ENCODE results near the gene OPRPN.

Gene OPRPN, protein sequence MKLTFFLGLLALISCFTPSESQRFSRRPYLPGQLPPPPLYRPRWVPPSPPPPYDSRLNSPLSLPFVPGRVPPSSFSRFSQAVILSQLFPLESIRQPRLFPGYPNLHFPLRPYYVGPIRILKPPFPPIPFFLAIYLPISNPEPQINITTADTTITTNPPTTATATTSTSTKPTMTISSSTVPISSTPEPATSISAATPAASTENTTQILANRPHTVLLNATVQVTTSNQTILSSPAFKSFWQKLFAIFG

DNA sequence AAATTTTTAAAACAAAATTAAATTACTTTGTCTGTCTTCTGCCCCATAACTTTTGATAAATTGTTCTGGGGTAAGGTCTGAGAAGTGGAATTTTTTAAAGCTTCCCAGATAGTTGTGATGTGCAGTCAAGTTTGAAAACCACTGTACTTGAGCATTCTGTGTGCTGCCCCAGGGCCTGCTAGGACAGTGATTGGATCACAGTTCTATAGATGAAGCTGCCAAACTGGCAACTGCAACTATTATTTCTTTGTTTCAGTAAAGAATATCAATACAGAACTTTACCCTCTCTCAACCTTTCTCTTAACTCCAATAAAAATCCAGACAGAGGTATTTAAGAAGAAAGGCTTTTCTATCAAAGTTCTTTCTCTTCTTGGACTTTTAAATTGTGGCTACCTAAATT lies at the start of gene OPRPN:
Gene OPRPN (plus strand): TSS at position 361 of the 400 bp plus-strand sequence. CDS start 1,346 bp downstream, outside the sequence.
- no peaks in the 10 kb centered on the region for H3K9me3 ChIP-seq (ENCODE audit: control insufficient read depth, low read depth, low read length)
- no peak within 1 kb of the TSS for H3K9ac ChIP-seq (ENCODE audit: low read length)
- H3K27me3 ChIP-seq (ENCODE audit: control insufficient read depth, insufficient read depth, low read length), result no peaks in the 10 kb centered on the region
- H3K36me3 ChIP-seq (ENCODE audit: control insufficient read depth, low read depth, low read length), result no peaks in the 10 kb centered on the region
- no peak within 1 kb of the TSS for H3K27ac ChIP-seq (ENCODE audit: low read length)
- H3K4me3 ChIP-seq (ENCODE audit: low read length), result no peak within 1 kb of the TSS
- H3K4me1 ChIP-seq (ENCODE audit: control insufficient read depth, low read depth, low read length), result no peaks in the 10 kb centered on the region

DNA sequence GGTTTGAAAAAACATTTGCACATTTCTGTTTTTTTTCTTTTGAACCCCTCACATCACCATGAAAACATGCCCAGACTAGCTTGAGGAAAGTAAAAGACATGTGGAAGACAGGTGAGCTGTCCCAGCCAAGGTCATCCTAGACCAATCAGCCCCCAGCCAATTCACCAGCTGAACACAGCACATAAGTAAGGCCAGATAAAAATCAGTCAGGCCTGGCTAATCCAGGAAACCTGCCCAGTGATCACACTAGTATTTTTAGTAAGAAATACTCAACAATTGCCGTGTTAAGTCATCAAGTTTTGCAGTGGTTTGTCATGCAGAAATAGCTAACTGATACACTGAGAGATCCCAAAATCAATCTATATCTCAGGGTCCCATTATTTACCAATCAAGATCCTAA lies 41.6 kb upstream of the OPRPN start:
- no peak overlapping the region for H3K4me3 ChIP-seq (ENCODE audit: low read length)
- no peaks in the 10 kb centered on the region for H3K36me3 ChIP-seq (ENCODE audit: control insufficient read depth, low read depth, low read length)
- H3K9me3 ChIP-seq (ENCODE audit: control insufficient read depth, low read depth, low read length), result no peaks in the 10 kb centered on the region
- H3K27me3 ChIP-seq (ENCODE audit: control insufficient read depth, insufficient read depth, low read length), result no peaks in the 10 kb centered on the region
- no peak overlapping the region for H3K27ac ChIP-seq (ENCODE audit: low read length)
- H3K4me1 ChIP-seq (ENCODE audit: control insufficient read depth, low read depth, low read length), result no peaks in the 10 kb centered on the region
- H3K9ac ChIP-seq (ENCODE audit: low read length), result no peak overlapping the region

GRCh38 chr4:70359115-70359661 lies 38.6 kb upstream of the OPRPN start:
- Histone ChIP-seq H3K9ac (ENCODE audit: low read length) (no peak overlapping the region), H3K27me3 (ENCODE audit: control insufficient read depth, insufficient read depth, low read length) (no peaks in the 10 kb centered on the region), H3K27ac (ENCODE audit: low read length) (no peak overlapping the region), H3K4me3 (ENCODE audit: low read length) (no peak overlapping the region), H3K4me1 (ENCODE audit: control insufficient read depth, low read depth, low read length) (no peaks in the 10 kb centered on the region), H3K9me3 (ENCODE audit: control insufficient read depth, low read depth, low read length) (no peaks in the 10 kb centered on the region), H3K36me3 (ENCODE audit: control insufficient read depth, low read depth, low read length) (no peaks in the 10 kb centered on the region)

GRCh38 chr4:70360460-70360859 lies 37.3 kb upstream of the OPRPN start, which contains the start of gene SMR3A:
TSS of gene SMR3A (plus strand) at chr4:70360760. CDS start at chr4:70362116, 1,356 bp downstream.
- no peak within 1 kb of the TSS for H3K9ac ChIP-seq (ENCODE audit: low read length)
- no peaks in the 10 kb centered on the region for H3K4me1 ChIP-seq (ENCODE audit: control insufficient read depth, low read depth, low read length)
- H3K27me3 ChIP-seq (ENCODE audit: control insufficient read depth, insufficient read depth, low read length), result no peaks in the 10 kb centered on the region
- no peaks in the 10 kb centered on the region for H3K9me3 ChIP-seq (ENCODE audit: control insufficient read depth, low read depth, low read length)
- no peak within 1 kb of the TSS for H3K4me3 ChIP-seq (ENCODE audit: low read length)
- no peak within 1 kb of the TSS for H3K27ac ChIP-seq (ENCODE audit: low read length)
- no peaks in the 10 kb centered on the region for H3K36me3 ChIP-seq (ENCODE audit: control insufficient read depth, low read depth, low read length)

DNA sequence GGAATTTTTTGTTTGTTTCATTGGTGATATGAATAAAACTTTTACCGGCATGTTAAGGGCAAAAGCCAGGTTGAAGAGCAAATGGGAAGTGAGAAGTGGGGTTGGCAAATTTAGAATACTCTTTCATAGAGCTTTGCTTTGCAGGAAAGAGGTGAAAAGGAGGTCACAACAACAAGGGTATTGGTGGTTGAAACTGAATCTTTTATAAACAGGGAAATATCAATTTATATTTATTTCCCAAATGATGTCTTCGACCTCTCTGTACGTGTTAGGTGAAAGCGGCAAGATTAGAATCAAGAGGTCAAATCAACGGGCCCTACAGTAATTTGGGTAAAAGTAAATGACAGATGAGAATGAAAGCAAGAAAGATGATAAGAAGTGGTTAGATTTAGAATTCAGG lies 33.7 kb upstream of the OPRPN start:
- Histone ChIP-seq H3K4me3 (ENCODE audit: low read length) (no peak overlapping the region), H3K4me1 (ENCODE audit: control insufficient read depth, low read depth, low read length) (no peaks in the 10 kb centered on the region), H3K9ac (ENCODE audit: low read length) (no peak overlapping the region), H3K9me3 (ENCODE audit: control insufficient read depth, low read depth, low read length) (no peaks in the 10 kb centered on the region), H3K36me3 (ENCODE audit: control insufficient read depth, low read depth, low read length) (no peaks in the 10 kb centered on the region), H3K27ac (ENCODE audit: low read length) (no peak overlapping the region), H3K27me3 (ENCODE audit: control insufficient read depth, insufficient read depth, low read length) (no peaks in the 10 kb centered on the region)

- Histone ChIP-seq H3K36me3 (ENCODE audit: control insufficient read depth, low read depth, low read length) (no peaks in the 10 kb centered on the region), H3K4me1 (ENCODE audit: control insufficient read depth, low read depth, low read length) (no peaks in the 10 kb centered on the region), H3K9me3 (ENCODE audit: control insufficient read depth, low read depth, low read length) (no peaks in the 10 kb centered on the region), H3K4me3 (ENCODE audit: low read length) (no peak overlapping the region), H3K27me3 (ENCODE audit: control insufficient read depth, insufficient read depth, low read length) (no peaks in the 10 kb centered on the region), H3K27ac (ENCODE audit: low read length) (no peak overlapping the region), H3K9ac (ENCODE audit: low read length) (no peak overlapping the region)
These were observed 32.3 kb upstream of the OPRPN start for GRCh38 chr4:70365479-70365878.

GRCh38 chr4:70367813-70368212 lies 29.9 kb upstream of the OPRPN start:
- H3K4me3 ChIP-seq (ENCODE audit: low read length), result no peak overlapping the region
- no peaks in the 10 kb centered on the region for H3K9me3 ChIP-seq (ENCODE audit: control insufficient read depth, low read depth, low read length)
- H3K4me1 ChIP-seq (ENCODE audit: control insufficient read depth, low read depth, low read length), result no peaks in the 10 kb centered on the region

GRCh38 chr4:70371987-70372386 lies 25.8 kb upstream of the OPRPN start:
- Histone ChIP-seq H3K4me3 (ENCODE audit: low read length) (no peak overlapping the region), H3K9ac (ENCODE audit: low read length) (no peak overlapping the region), H3K4me1 (ENCODE audit: control insufficient read depth, low read depth, low read length) (no peaks in the 10 kb centered on the region), H3K36me3 (ENCODE audit: control insufficient read depth, low read depth, low read length) (no peaks in the 10 kb centered on the region), H3K27ac (ENCODE audit: low read length) (no peak overlapping the region), H3K9me3 (ENCODE audit: control insufficient read depth, low read depth, low read length) (no peaks in the 10 kb centered on the region), H3K27me3 (ENCODE audit: control insufficient read depth, insufficient read depth, low read length) (no peaks in the 10 kb centered on the region)

More at GRCh38 chr4:70367813-70368212, 29.9 kb upstream of the OPRPN start:
- H3K36me3 ChIP-seq (ENCODE audit: control insufficient read depth, low read depth, low read length), result no peaks in the 10 kb centered on the region
- no peak overlapping the region for H3K9ac ChIP-seq (ENCODE audit: low read length)
- no peaks in the 10 kb centered on the region for H3K27me3 ChIP-seq (ENCODE audit: control insufficient read depth, insufficient read depth, low read length)
- H3K27ac ChIP-seq (ENCODE audit: low read length), result no peak overlapping the region

GRCh38 chr4:70372760-70373159 lies 25.0 kb upstream of the OPRPN start:
- H3K27me3 ChIP-seq (ENCODE audit: control insufficient read depth, insufficient read depth, low read length), result no peaks in the 10 kb centered on the region
- no peaks in the 10 kb centered on the region for H3K36me3 ChIP-seq (ENCODE audit: control insufficient read depth, low read depth, low read length)
- H3K9ac ChIP-seq (ENCODE audit: low read length), result no peak overlapping the region

GRCh38 chr4:70380578-70380977 lies 17.2 kb upstream of the OPRPN start:
- no peak overlapping the region for H3K9ac ChIP-seq (ENCODE audit: low read length)
- H3K27ac ChIP-seq (ENCODE audit: low read length), result no peak overlapping the region
- no peak overlapping the region for H3K4me3 ChIP-seq (ENCODE audit: low read length)
- H3K4me1 ChIP-seq (ENCODE audit: control insufficient read depth, low read depth, low read length), result no peaks in the 10 kb centered on the region
- no peaks in the 10 kb centered on the region for H3K27me3 ChIP-seq (ENCODE audit: control insufficient read depth, insufficient read depth, low read length)
- no peaks in the 10 kb centered on the region for H3K9me3 ChIP-seq (ENCODE audit: control insufficient read depth, low read depth, low read length)
- no peaks in the 10 kb centered on the region for H3K36me3 ChIP-seq (ENCODE audit: control insufficient read depth, low read depth, low read length)

More at GRCh38 chr4:70372760-70373159, 25.0 kb upstream of the OPRPN start:
- no peak overlapping the region for H3K27ac ChIP-seq (ENCODE audit: low read length)
- H3K4me3 ChIP-seq (ENCODE audit: low read length), result no peak overlapping the region
- no peaks in the 10 kb centered on the region for H3K9me3 ChIP-seq (ENCODE audit: control insufficient read depth, low read depth, low read length)
- no peaks in the 10 kb centered on the region for H3K4me1 ChIP-seq (ENCODE audit: control insufficient read depth, low read depth, low read length)

- H3K27me3 ChIP-seq (ENCODE audit: control insufficient read depth, insufficient read depth, low read length), result no peaks in the 10 kb centered on the region
- no peak within 1 kb of the TSS for H3K9ac ChIP-seq (ENCODE audit: low read length)
- no peak within 1 kb of the TSS for H3K27ac ChIP-seq (ENCODE audit: low read length)
- H3K4me3 ChIP-seq (ENCODE audit: low read length), result no peak within 1 kb of the TSS
- H3K36me3 ChIP-seq (ENCODE audit: control insufficient read depth, low read depth, low read length), result no peaks in the 10 kb centered on the region
- H3K9me3 ChIP-seq (ENCODE audit: control insufficient read depth, low read depth, low read length), result no peaks in the 10 kb centered on the region
- no peaks in the 10 kb centered on the region for H3K4me1 ChIP-seq (ENCODE audit: control insufficient read depth, low read depth, low read length)
These were observed 15.0 kb upstream of the OPRPN start, which contains the start of gene SMR3B for GRCh38 chr4:70382691-70383181. TSS of gene SMR3B (plus strand) at chr4:70383131. CDS start at chr4:70384511, 1,380 bp downstream.

Data from iPS-18a (cell line).